ENCODE measurements around the gene PSMC6.
"Not testable (repeated sequence)": the region's sequence is repeated elsewhere in the genome, so short reads cannot be mapped to it uniquely, and the experiment has no call there.

DNA sequence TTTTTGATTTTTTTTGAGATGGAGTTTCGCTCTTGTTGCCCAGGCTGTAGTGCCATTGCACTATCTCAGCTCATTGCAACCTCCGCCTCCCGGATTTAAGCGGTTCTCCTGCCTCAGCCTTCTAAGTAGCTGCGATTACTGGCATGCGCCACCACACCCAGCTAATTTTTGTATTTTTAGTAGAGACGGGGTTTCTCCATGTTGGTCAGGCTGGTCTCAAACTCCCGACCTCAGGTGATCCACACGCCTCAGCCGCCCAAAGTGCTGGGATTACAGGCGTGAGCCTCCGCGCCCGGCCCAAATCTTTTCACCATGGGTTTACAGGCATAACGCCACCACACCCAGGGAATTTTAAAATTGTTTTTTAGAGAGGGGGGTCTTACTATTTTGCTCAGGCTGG, 22.0 kb downstream of the PSMC6 start:
- TF ChIP-seq, protein P1, sequence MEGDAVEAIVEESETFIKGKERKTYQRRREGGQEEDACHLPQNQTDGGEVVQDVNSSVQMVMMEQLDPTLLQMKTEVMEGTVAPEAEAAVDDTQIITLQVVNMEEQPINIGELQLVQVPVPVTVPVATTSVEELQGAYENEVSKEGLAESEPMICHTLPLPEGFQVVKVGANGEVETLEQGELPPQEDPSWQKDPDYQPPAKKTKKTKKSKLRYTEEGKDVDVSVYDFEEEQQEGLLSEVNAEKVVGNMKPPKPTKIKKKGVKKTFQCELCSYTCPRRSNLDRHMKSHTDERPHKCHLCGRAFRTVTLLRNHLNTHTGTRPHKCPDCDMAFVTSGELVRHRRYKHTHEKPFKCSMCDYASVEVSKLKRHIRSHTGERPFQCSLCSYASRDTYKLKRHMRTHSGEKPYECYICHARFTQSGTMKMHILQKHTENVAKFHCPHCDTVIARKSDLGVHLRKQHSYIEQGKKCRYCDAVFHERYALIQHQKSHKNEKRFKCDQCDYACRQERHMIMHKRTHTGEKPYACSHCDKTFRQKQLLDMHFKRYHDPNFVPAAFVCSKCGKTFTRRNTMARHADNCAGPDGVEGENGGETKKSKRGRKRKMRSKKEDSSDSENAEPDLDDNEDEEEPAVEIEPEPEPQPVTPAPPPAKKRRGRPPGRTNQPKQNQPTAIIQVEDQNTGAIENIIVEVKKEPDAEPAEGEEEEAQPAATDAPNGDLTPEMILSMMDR (IDR thresholded peaks at IDR 0.05; ENCODE audit: low read length): not testable (repeated sequence)
- not testable (repeated sequence) for TF ChIP-seq EZH2 (IDR thresholded peaks at IDR 0.05; ENCODE audit: borderline replicate concordance, low read length)

Data from OCI-LY1 (cell line).